Keratinocyte (primary cell): ENCODE data around the gene CCDC40.

Source experiments
- EZH2 ChIP-seq: IDR thresholded peaks from one replicate; pipeline ENCODE4 v1.6.1; 2012; ENCODE audit warnings: inconsistent platforms, mild to moderate bottlenecking, low read length, moderate library complexity
- TF ChIP-seq, protein P1 (sequence below), 3 experiments: IDR thresholded peaks in 1 of 3; conservative IDR thresholded peaks in 1 of 3; optimal IDR thresholded peaks in 1 of 3; 2 replicates in 2 of 3; 3 replicates in 1 of 3; pipeline versions ENCODE3 to v1.5.1; 2011; ENCODE audit warnings: low read length in 3 of 3, mild to moderate bottlenecking in 3 of 3, moderate library complexity in 2 of 3, control low read depth in 1 of 3, inconsistent platforms in 1 of 3; ENCODE audit not compliant: insufficient read depth in 2 of 3; ENCODE audit errors: extremely low read depth in 1 of 3

DNA sequence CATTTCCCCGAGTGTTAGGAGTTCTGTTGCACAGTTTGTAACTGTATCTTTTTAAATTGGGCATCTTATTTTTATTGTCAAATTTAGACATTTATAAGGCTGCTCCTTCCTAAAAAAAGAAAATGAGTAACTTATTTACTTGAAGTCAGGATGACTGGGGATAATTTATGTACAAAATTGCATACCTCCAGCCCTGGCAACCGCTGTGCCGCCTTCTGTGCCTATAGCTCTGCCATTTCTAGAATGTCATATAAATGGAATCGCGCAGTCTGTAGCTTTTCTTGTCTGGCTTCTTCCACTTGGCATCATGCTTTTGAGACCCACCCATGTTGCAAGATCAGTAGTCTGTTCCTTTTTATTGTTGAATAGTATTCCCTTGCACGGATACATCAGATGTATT is 36.0 kb downstream of the CCDC40 start:
- TF ChIP-seq, protein P1, sequence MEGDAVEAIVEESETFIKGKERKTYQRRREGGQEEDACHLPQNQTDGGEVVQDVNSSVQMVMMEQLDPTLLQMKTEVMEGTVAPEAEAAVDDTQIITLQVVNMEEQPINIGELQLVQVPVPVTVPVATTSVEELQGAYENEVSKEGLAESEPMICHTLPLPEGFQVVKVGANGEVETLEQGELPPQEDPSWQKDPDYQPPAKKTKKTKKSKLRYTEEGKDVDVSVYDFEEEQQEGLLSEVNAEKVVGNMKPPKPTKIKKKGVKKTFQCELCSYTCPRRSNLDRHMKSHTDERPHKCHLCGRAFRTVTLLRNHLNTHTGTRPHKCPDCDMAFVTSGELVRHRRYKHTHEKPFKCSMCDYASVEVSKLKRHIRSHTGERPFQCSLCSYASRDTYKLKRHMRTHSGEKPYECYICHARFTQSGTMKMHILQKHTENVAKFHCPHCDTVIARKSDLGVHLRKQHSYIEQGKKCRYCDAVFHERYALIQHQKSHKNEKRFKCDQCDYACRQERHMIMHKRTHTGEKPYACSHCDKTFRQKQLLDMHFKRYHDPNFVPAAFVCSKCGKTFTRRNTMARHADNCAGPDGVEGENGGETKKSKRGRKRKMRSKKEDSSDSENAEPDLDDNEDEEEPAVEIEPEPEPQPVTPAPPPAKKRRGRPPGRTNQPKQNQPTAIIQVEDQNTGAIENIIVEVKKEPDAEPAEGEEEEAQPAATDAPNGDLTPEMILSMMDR (optimal IDR thresholded peaks at IDR 0.05 in 1 of 3, IDR thresholded peaks at IDR 0.05 in 1 of 3, conservative IDR thresholded peaks at IDR 0.05 in 1 of 3; ENCODE audit: extremely low read depth in 1 of 3, insufficient read depth in 2 of 3, low read length in 3 of 3): no peak
- TF ChIP-seq EZH2: no peak
